ENCODE measurements around the gene TRIM54.
"Not testable (repeated sequence)": the region's sequence is repeated elsewhere in the genome, so short reads cannot be mapped to it uniquely, and the experiment has no call there.

The TRIM54 gene

DNA sequence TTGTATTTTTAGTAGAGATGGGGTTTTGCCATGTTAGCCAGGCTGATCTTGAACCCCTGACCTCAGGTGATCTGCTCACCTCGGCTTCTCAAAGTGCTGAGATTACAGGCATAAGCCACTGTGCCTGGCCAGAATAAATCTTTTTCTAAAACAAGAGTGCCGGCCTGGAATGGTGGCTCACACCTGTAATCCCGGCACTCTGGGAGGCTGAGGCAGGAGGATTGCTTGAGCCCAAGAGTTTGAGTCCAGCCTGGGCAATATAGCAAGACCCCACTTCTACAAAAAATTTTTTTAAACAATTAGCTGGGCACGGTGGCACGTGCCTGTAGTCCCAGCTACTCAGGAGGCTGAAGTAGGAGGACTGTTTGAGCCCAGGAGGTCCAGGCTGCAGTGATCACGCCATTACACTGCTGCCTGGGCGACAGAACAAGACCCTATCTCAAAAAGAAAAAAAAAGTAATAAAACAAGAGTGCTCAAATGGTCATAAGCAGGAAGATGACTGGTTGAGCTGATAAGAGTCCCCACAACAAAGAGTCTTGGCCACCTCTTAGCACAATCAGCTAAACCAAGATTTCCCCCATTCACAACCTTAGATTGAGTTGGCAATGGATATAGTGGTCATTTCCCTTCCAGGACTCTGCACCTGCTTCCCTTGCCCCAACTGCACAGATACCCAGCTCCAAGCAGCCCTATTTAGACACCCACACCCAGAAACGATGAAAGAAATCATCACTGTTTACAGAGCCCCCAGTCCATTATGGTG is 31.8 kb downstream of the TRIM54 start:
- no peak for DNase-seq (ENCODE audit: low read depth in 2 of 2)

DNA sequence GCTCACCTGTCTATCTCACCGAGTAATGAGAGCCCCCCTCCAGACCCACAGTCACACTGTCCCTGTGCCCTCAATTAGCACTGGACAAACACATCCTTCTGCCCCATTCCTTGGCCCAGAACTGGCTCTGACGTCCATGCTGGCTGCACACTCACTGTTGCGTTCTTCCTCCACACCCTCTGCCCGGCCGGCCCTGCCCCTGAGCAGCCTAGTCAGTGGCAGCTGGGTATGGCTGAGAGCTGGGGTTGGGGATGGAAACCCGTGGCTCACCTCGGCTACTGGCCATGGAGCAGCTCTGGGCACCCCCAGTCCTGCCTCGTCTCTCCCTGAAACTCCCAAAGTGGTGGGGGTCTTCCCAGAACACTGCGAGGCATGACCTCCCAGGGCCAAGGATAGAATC is 32.5 kb downstream of the TRIM54 start:
- no peak for DNase-seq (ENCODE audit: low read depth in 2 of 2)

GRCh38 chr2:27315122-27315521 is 32.9 kb downstream of the TRIM54 start:
- no peak for DNase-seq (ENCODE audit: low read depth in 2 of 2)

DNA sequence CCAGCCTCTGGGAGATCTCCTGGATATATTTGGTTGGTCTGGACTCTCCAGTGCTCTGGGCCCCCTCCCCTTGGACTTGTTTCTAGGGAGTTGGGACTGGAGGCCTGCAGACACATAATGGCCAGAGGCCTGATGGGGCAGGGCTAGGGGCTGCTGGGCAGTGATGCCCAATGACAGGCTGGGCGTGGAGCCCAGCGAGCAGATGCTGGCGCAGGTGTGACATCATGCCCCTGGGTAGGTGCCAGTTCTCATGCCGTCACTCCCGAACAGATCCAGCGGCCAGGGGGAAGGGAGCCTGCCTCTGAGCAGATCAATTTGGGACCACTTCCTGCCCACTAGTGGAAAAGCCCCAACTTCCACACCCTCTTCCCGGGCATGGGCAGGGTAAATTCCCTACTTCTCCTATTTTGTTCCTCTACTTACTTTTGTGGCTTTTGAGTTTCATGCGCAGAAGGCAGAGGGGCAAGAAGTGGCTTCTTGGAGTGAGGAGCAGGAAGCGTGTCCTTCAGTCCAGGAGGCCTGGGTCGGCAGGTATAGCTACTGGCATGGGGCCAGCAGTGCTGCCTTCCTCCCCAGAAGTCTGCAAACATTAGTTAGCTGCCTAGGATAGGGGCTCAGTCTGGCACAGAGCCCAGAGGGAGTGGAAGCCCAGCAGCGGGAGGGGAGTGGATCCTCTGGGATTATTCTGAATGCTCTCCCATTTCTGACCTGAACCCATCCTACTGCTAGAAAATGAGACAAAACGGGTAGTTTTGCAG is 34.6 kb downstream of the TRIM54 start:
- no peak for DNase-seq (ENCODE audit: low read depth in 2 of 2)

- DNase-seq (ENCODE audit: low read depth in 2 of 2) = not testable (repeated sequence)
These were observed 37.6 kb downstream of the TRIM54 start for GRCh38 chr2:27319839-27320238.

GRCh38 chr2:27320958-27321543 is 38.8 kb downstream of the TRIM54 start:
- no peak for DNase-seq (ENCODE audit: low read depth in 2 of 2)

DNA sequence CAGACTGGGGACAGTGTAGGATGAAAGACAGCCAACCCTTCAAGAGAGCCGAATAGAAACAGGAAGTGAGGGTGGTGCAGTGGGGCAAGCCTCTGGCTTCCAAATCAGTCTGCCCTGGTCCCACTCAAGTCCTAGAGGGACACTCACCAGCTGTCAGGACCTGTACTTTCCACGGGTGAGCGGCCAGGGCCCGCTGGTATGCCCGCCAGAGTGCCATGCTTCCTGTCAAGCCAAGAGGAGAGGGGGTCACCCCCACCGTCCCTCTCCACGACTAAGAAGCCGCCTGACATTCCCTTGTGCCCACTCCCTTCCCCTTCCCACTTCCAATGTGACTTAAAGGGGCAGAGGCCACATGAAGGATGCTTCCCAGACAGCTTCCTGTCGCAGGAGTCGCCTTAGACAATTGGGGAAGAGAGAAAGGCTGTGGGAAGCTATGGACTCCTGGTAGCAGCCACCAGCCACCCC is 40.1 kb downstream of the TRIM54 start:
- DNase-seq (ENCODE audit: low read depth in 2 of 2) = no peak

DNA sequence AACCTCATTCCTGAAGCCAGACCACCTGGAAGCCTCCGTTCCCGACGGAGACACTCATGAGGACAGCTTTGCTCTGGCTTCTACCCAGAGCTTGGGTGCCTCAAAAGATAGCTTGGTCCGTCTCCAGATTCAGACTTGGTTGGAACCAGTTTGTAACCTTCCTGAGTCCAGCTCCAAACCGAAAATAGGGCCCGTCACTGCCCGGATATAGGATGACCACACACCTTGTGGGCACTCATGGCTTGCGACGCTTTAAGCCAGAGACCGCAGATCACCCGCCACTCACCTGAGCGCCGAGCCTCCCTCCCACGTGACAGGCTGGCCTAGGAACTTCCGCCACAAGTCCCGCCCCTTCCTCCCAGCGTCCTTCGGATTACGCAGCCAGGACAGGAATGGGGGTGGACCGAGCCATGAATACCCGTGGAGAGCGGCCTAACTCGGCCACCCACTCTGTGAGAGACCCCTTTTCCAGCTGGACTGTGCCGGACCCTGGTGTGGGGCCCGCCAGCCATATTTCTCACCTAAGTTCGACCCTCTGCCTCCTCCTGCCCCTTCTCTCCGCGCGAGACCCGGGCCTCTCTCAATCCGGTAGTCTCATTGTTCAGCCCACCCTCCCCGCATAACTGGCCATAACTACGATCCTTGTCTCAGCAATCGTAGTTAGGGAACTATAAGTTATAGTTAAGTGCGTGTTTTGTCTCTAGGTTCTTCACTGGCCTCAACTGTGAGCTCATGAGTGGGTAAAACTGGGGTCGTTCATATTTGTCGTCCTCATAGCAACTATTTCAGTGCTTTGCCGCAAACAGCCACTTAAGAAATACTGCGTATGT is 40.8 kb downstream of the TRIM54 start, which contains the start of gene MPV17:
TSS of gene MPV17 (minus strand) at position 332 of the 830 bp plus-strand sequence. CDS start 580 bp downstream, outside the sequence.
- peak; percentile 77 to 89 for DNase-seq (ENCODE audit: low read depth in 2 of 2)

DNA sequence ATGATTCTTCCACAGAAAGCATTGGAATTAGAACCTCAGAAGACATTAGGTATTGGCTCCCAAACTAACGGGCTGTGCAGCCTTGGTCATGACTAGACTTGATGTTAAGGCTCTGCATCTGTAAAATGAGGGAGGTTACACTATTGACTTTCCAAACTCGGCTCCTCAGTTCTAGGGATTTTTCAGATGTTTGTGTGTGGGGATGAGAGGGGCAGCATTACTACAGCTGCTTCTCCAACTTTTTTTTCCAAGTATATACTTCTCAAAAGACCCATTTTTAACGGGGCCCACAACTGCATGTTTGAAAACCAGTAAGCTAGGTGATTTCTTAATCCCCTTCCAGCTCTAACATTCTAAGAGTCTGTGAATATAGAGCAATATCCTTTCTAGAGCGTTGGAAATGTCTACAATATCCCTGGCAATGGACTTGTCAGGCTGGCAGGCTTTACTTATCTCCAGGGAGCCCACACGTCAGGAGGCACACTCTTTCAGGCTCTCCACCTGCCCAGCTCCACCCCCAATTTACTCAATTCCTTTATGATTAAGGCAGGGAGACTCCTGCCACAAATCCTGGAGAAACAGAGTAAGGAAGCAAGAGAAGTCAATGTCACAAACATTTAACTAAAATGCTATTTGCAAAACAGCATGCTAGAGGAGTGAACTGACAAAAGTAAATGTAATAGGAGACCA is 41.5 kb downstream of the TRIM54 start:
- DNase-seq (ENCODE audit: low read depth in 2 of 2) = no peak

DNA sequence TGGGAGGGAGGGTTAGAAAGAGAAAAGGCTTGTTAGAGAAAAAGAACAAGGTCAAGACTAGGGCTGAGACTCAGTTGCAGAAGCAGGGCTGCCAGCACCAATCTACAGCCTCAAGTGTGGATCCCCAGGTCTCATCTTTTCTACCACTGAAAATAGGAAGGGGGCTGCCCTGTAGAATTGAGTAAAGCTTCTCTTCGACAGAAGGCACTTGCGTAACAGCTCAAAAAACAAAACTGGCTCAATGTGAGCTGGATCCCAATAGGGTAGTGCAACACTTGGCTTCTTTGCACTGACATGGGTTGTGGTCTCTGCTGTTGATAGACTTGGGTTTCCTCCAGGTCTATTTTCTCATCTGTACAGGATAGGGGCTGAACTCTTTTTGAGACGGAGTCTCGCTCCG is 42.5 kb downstream of the TRIM54 start:
- no peak for DNase-seq (ENCODE audit: low read depth in 2 of 2)

DNA sequence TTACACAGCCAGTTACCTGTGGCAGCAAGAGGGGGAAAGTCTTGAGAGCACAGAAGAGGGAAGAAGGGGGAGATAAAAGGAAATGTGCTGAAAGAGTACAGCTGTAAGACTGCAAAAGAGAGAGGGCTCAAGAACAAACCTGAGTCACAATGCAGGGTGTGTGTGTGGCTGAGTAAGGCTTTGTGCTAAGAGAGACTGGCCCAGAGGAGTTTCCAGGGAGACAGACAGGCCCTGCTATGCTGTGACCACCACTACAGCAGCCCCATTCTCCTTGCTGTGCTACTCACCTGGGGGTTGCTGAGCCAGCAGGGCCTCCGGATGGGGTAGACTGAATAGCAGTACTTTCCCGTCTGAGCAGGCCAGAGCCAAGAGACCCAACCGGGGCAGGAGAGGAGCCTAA is 53.1 kb downstream of the TRIM54 start:
- DNase-seq (ENCODE audit: low read depth in 2 of 2) = no peak

DNA sequence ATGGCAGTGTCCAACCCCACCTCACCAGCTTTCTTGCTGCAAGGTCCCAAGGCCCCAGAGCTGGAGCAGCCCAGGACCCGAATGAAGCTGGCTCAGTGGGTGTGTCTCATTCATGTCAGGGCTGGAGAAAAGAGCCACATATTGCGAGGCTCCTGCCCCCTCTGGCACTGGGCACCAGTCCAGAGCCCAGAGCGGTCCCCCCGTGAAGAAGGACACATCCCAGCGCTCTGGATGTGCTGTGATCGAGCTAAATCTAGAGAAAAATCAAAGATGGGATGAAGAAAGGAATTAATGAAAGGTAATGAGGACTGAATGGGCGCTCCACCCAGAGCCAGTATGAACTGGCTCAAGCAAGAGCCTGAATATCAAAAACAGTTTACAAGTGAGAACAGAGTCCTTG is 53.9 kb downstream of the TRIM54 start:
- DNase-seq (ENCODE audit: low read depth in 2 of 2) = no peak

DNA sequence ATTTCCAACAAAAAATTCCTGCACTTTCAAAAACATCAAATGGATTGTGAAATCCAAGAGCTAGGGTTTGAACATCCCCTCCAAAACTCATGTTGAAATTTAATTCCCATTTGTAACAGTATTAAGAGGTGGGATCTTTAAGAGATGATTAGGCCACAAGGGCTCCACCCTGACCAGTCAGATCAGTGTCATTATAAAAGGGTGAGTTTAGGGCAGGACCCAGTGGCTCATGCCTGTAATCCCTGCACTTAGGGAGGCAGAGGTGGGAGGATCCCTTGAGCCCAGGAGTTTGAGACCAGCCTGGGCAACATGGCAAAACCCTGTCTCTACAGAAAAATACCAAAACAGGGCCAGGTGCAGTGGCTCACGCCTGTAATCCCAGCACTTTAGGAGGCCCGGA is 65.4 kb downstream of the TRIM54 start:
- no peak for DNase-seq (ENCODE audit: low read depth in 2 of 2)

DNA sequence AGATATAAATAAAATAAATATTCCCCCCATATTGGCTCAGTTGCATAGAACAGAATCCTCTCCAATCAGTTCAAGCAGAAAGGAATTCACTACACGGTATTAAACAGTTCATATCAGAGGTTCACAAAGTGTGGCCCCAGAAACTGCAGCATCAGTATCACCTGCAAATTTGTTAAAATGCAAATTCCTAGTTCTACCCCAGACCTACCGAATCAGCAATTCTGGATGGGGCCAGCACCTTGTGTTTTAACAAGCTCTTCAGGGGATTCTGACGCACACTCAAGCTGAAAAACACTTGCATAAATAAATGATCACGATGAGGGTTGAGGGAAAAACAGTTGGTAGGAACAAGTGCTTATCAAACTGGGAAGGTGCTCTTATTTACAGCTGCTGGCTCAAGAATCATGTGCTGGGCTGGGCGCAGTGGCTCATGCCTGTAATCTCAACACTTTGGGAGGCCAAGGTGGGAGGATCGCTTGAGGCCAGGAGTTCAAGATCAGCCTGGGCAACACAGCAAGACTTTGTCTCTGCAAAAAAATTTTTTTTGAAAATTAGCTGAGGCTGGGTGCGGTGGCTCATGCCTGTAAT is 68.0 kb downstream of the TRIM54 start:
- no peak for DNase-seq (ENCODE audit: low read depth in 2 of 2)

- DNase-seq (ENCODE audit: low read depth in 2 of 2) = no peak
These were observed 69.8 kb downstream of the TRIM54 start for GRCh38 chr2:27351802-27352598.

DNA sequence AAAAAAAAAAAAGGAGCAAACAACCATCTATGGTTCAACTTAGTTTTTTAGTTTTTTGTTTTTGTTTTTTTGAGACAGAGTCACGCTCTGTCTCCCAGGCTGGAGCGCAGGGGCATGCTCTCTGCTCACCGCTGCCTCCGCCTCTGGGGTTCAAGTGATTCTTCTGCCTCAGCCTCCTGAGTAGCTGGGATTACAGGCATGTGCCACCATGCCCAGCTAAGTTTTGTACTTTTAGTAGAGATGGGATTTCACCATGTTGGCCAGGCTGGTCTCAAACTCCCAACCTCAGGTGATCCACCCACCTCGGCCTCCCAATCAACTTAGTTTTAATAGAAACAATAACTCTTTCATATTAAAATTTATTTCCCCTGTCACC is 71.1 kb downstream of the TRIM54 start:
- not testable (repeated sequence) for DNase-seq (ENCODE audit: low read depth in 2 of 2)

DNA sequence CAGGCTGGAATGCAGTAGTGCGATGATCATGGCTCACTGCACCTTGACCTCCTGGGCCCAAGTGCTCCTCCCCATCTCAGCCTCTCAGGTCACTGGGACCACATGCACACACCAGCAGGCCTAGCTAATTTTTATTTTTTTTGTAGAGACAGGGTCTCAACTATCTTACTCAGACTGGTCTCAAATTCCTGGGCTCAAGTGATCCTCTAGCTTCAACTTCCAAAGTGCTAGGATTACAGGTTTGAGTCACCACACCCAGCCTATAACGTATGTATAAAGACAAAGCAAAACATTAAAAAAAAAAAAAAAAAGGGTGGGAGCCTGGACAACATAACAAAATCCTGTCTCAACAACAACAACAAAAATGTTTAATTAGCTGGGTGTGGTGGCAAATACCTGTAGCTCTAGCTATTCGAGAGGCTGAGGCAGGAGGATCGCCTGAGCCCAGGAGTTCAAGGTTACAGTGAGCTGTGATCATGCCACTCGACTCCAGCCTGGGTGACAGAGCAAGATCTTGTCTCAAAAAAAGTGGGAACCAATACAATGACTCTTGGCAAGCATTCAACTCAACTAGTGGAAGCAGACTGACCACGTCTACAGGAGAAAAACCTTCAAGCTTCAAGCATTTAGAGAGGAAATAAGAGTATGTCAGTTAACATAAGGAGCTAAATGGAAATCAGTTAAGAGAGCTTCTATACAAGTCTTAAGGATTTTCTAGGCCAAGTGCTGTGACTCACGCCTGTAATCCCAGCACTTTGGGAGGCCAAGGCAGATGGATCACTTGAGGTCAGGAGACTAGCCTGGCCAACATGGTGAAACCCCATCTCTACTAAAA is 71.8 kb downstream of the TRIM54 start:
- no peak for DNase-seq (ENCODE audit: low read depth in 2 of 2)

GRCh38 chr2:27354597-27354927 is 72.3 kb downstream of the TRIM54 start:
- no peak for DNase-seq (ENCODE audit: low read depth in 2 of 2)

- peak in 1 of 2 experiments; percentile 43 for DNase-seq (ENCODE audit: low read depth in 2 of 2)
These were observed 73.8 kb downstream of the TRIM54 start for GRCh38 chr2:27356056-27356381.

All from stimulated activated CD4-positive, alpha-beta T cell treated with anti-CD3 and anti-CD28 coated beads, Interleukin-12 subunit alpha, Interleukin-12 subunit beta, amount 100 ng/mL, for 24 hours (primary cell).